Thoracic aorta (tissue), 2 donors: ENCODE results near the gene NEUROG3. TPM values are rescaled to one million over a fixed set of nuclear protein-coding genes. Genes with fewer than 3 reads are reported as not detected.

Experiments used
- ATAC-seq: fragments of 150-250 bp; one replicate; pipeline ENCODE4 v1.8.0; 2017; ENCODE audit warnings: low read depth; ENCODE audit not compliant: insufficient number of reproducible peaks, low FRiP score
- DNase-seq: peaks from one replicate; pipeline ENCODE4 v3.0.0-alpha.2; 2020; ENCODE audit warnings: low spot score
- H3K27ac ChIP-seq, 2 donors: fragments of 200-600 bp; sonication (generic); 1 replicate in 1 of 2; 2 replicates in 1 of 2; pipeline ENCODE4 v1.5.1; 2016; ENCODE audit warnings: mild to moderate bottlenecking in 2 of 2, moderate library complexity in 2 of 2
- H3K27me3 ChIP-seq: fragments of 200-600 bp; sonication (generic); replicated peaks from 2 replicates; pipeline ENCODE4 v1.6.0; 2016; ENCODE audit warnings: mild to moderate bottlenecking; ENCODE audit not compliant: insufficient read depth
- H3K36me3 ChIP-seq: fragments of 200-600 bp; sonication (generic); one replicate; pipeline ENCODE4 v1.5.1; 2016
- H3K4me1 ChIP-seq, 2 donors: fragments of 200-600 bp; sonication (generic); 1 replicate in 1 of 2; 2 replicates in 1 of 2; pipeline versions ENCODE4 v1.5.1 to v1.6.0; 2016; ENCODE audit warnings: low read depth in 2 of 2, mild to moderate bottlenecking in 1 of 2; ENCODE audit not compliant: control insufficient read depth in 1 of 2
- H3K4me3 ChIP-seq: fragments of 200-600 bp; sonication (generic); 2 replicates; pipeline ENCODE4 v1.5.1; 2016; ENCODE audit warnings: mild to moderate bottlenecking
- H3K9me3 ChIP-seq: fragments of 200-600 bp; sonication (generic); 2 replicates; pipeline ENCODE4 v1.5.1; 2016
- CTCF ChIP-seq: fragments of 200-600 bp; sonication (generic); IDR thresholded peaks from one replicate; pipeline ENCODE4 v1.5.1; 2019; ENCODE audit warnings: antibody characterized with exemption
- total RNA-seq, 2 donors: library from RNA; depleted of rRNA; stranded (reverse); fragments of >200 nt; gene quantifications; one replicate each; pipeline versions ENCODE4 v1.1.0 to v1.2.3, GENCODE V29; 2016

Gene NEUROG3
- total RNA-seq, 2 donors from 2014 or later: 2.8 TPM; not detected in 1

GRCh38 chr10:69584624-69585023 lies 11.4 kb upstream of the NEUROG3 start:
- H3K36me3 ChIP-seq: no peaks in the 10 kb centered on the region
- H3K9me3 ChIP-seq: no peaks in the 10 kb centered on the region
- DNase-seq (no peak), ATAC-seq (no peak)
- no peak overlapping the region for H3K4me3 ChIP-seq
- no peak overlapping the region for H3K27ac ChIP-seq
- no peaks in the 10 kb centered on the region for H3K27me3 ChIP-seq
- no peaks in the 10 kb centered on the region for H3K4me1 ChIP-seq
- TF ChIP-seq CTCF: no peak

GRCh38 chr10:69583106-69583505 lies 9.9 kb upstream of the NEUROG3 start:
- no peaks in the 10 kb centered on the region for H3K9me3 ChIP-seq
- no peaks in the 10 kb centered on the region for H3K4me1 ChIP-seq
- no peaks in the 10 kb centered on the region for H3K27me3 ChIP-seq
- no peak for TF ChIP-seq CTCF
- DNase-seq (no peak), ATAC-seq (no peak)
- H3K36me3 ChIP-seq: no peaks in the 10 kb centered on the region
- H3K4me3 ChIP-seq: no peak overlapping the region
- H3K27ac ChIP-seq: no peak overlapping the region

- Histone ChIP-seq H3K27ac (no peak overlapping the region), H3K4me3 (no peak overlapping the region), H3K9me3 (no peaks in the 10 kb centered on the region), H3K4me1 (no peaks in the 10 kb centered on the region), H3K27me3 (no peaks in the 10 kb centered on the region), H3K36me3 (no peaks in the 10 kb centered on the region)
- no peak for TF ChIP-seq CTCF
- no peak for DNase-seq
- ATAC-seq: no peak
These were observed 7.2 kb upstream of the NEUROG3 start for GRCh38 chr10:69580435-69580834.

GRCh38 chr10:69579464-69580060 lies 6.3 kb upstream of the NEUROG3 start:
- no peak overlapping the region for H3K4me3 ChIP-seq
- no peaks in the 10 kb centered on the region for H3K27me3 ChIP-seq
- no peaks in the 10 kb centered on the region for H3K9me3 ChIP-seq
- ATAC-seq (no peak), DNase-seq (no peak)
- no peaks in the 10 kb centered on the region for H3K36me3 ChIP-seq
- H3K4me1 ChIP-seq: peaks cover 2% of the 10 kb centered on the region in 2 donors
- no peak overlapping the region for H3K27ac ChIP-seq
- TF ChIP-seq CTCF: no peak

- no peak for TF ChIP-seq CTCF
- peaks cover 3 to 9% of the 10 kb centered on the region in 2 donors for H3K4me1 ChIP-seq
- no peaks in the 10 kb centered on the region for H3K27me3 ChIP-seq
- H3K4me3 ChIP-seq: no peak overlapping the region
- no peak for DNase-seq
- H3K27ac ChIP-seq: no peak overlapping the region
- ATAC-seq: no peak
- no peaks in the 10 kb centered on the region for H3K9me3 ChIP-seq
- H3K36me3 ChIP-seq: no peaks in the 10 kb centered on the region
These were observed 5.3 kb upstream of the NEUROG3 start for GRCh38 chr10:69578508-69578991.
